ENCODE data around the gene FYN. TPM values are rescaled to one million over a fixed set of nuclear protein-coding genes. Genes with fewer than 3 reads are reported as not detected.

Gene FYN
- total and polyA plus RNA-seq, 2 donors from 2014 or later: 34.5 to 52.4 TPM

- intact Hi-C loops (cut with DNase I): no loop called here
- Histone ChIP-seq H3K27ac (ENCODE audit: low read depth in 2 of 2, low read length in 2 of 2) (no peak overlapping the region), H3K27me3 (ENCODE audit: control insufficient read depth, insufficient read depth, low read length) (no peaks in the 10 kb centered on the region), H3K36me3 (ENCODE audit: control insufficient read depth in 2 of 3, insufficient read depth in 3 of 3, low read length in 3 of 3) (no peaks in the 10 kb centered on the region), H3K9me3 (ENCODE audit: control insufficient read depth in 2 of 3, insufficient read depth in 1 of 3, low read length in 3 of 3) (no peaks in the 10 kb centered on the region), H3K9ac (ENCODE audit: low read length in 3 of 3) (no peak overlapping the region), H3K4me3 (ENCODE audit: low read length in 3 of 3) (no peak overlapping the region), H3K4me1 (ENCODE audit: control insufficient read depth in 2 of 3, insufficient read depth in 2 of 3, low read depth in 1 of 3, low read length in 3 of 3) (peaks cover 0 to 4% (median 0%) of the 10 kb centered on the region in 3 donors)
- FAIRE-seq (no peak), DNase-seq (no peak)
- TF ChIP-seq, protein P1, sequence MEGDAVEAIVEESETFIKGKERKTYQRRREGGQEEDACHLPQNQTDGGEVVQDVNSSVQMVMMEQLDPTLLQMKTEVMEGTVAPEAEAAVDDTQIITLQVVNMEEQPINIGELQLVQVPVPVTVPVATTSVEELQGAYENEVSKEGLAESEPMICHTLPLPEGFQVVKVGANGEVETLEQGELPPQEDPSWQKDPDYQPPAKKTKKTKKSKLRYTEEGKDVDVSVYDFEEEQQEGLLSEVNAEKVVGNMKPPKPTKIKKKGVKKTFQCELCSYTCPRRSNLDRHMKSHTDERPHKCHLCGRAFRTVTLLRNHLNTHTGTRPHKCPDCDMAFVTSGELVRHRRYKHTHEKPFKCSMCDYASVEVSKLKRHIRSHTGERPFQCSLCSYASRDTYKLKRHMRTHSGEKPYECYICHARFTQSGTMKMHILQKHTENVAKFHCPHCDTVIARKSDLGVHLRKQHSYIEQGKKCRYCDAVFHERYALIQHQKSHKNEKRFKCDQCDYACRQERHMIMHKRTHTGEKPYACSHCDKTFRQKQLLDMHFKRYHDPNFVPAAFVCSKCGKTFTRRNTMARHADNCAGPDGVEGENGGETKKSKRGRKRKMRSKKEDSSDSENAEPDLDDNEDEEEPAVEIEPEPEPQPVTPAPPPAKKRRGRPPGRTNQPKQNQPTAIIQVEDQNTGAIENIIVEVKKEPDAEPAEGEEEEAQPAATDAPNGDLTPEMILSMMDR (IDR thresholded peaks at IDR 0.05; ENCODE audit: borderline replicate concordance, extremely low read depth, insufficient read depth): no peak
Measured at GRCh38 chr6:111773501-111774345, 99.5 kb downstream of the FYN start.

- no peak overlapping the region for H3K27ac ChIP-seq (ENCODE audit: low read depth in 2 of 2, low read length in 2 of 2)
- H3K36me3 ChIP-seq (ENCODE audit: control insufficient read depth in 2 of 3, insufficient read depth in 3 of 3, low read length in 3 of 3): no peaks in the 10 kb centered on the region
- H3K4me1 ChIP-seq (ENCODE audit: control insufficient read depth in 2 of 3, insufficient read depth in 2 of 3, low read depth in 1 of 3, low read length in 3 of 3): peaks cover 0 to 4% (median 0%) of the 10 kb centered on the region in 3 donors
- TF ChIP-seq, protein P1 (IDR thresholded peaks at IDR 0.05; ENCODE audit: borderline replicate concordance, extremely low read depth, insufficient read depth): no peak
- H3K4me3 ChIP-seq (ENCODE audit: low read length in 3 of 3): no peak overlapping the region
- FAIRE-seq: no peak
- H3K9me3 ChIP-seq (ENCODE audit: control insufficient read depth in 2 of 3, insufficient read depth in 1 of 3, low read length in 3 of 3): no peaks in the 10 kb centered on the region
- H3K27me3 ChIP-seq (ENCODE audit: control insufficient read depth, insufficient read depth, low read length): no peaks in the 10 kb centered on the region
- H3K9ac ChIP-seq (ENCODE audit: low read length in 3 of 3): no peak overlapping the region
- intact Hi-C loops (cut with DNase I): no loop called here
- peak in 1 of 5 donors; percentile 31 for DNase-seq
Measured at GRCh38 chr6:111772381-111772780, 100.9 kb downstream of the FYN start.

- FAIRE-seq (no peak), DNase-seq (no peak)
- H3K27me3 ChIP-seq (ENCODE audit: control insufficient read depth, insufficient read depth, low read length): no peaks in the 10 kb centered on the region
- H3K9ac ChIP-seq (ENCODE audit: low read length in 3 of 3): no peak overlapping the region
- H3K27ac ChIP-seq (ENCODE audit: low read depth in 2 of 2, low read length in 2 of 2): no peak overlapping the region
- TF ChIP-seq, protein P1 (IDR thresholded peaks at IDR 0.05; ENCODE audit: borderline replicate concordance, extremely low read depth, insufficient read depth): no peak
- H3K4me1 ChIP-seq (ENCODE audit: control insufficient read depth in 2 of 3, insufficient read depth in 2 of 3, low read depth in 1 of 3, low read length in 3 of 3): peaks cover 0 to 2% (median 0%) of the 10 kb centered on the region in 3 donors
- H3K9me3 ChIP-seq (ENCODE audit: control insufficient read depth in 2 of 3, insufficient read depth in 1 of 3, low read length in 3 of 3): no peaks in the 10 kb centered on the region
- intact Hi-C loops (cut with DNase I): no loop called here
- H3K4me3 ChIP-seq (ENCODE audit: low read length in 3 of 3): no peak overlapping the region
- no peaks in the 10 kb centered on the region for H3K36me3 ChIP-seq (ENCODE audit: control insufficient read depth in 2 of 3, insufficient read depth in 3 of 3, low read length in 3 of 3)
Measured at GRCh38 chr6:111771629-111772028, 101.6 kb downstream of the FYN start.
